HUES64 (cell line): ENCODE measurements around the gene FREM1.

ENCODE experiments used
- H3K27ac ChIP-seq: 2 replicates; pipeline ENCODE4 v1.7.0; 2013; ENCODE audit warnings: low read depth, low read length, inconsistent platforms
- H3K27me3 ChIP-seq: 2 replicates; pipeline ENCODE4 v1.6.1; 2013; ENCODE audit warnings: mild to moderate bottlenecking, low read length; ENCODE audit not compliant: insufficient read depth
- H3K36me3 ChIP-seq: 2 replicates; pipeline ENCODE4 v1.6.1; 2013; ENCODE audit warnings: mild to moderate bottlenecking, low read length; ENCODE audit not compliant: insufficient read depth
- H3K4me1 ChIP-seq: 2 replicates; pipeline ENCODE4 v1.6.1; 2013; ENCODE audit warnings: mild to moderate bottlenecking, low read length, moderate library complexity; ENCODE audit not compliant: insufficient read depth
- H3K4me3 ChIP-seq: 2 replicates; pipeline ENCODE4 v1.5.1; 2013; ENCODE audit warnings: mild to moderate bottlenecking, low read length, moderate library complexity
- H3K9ac ChIP-seq: 2 replicates; pipeline ENCODE4 v1.6.1; 2013; ENCODE audit warnings: mild to moderate bottlenecking, low read depth, low read length
- H3K9me3 ChIP-seq: 2 replicates; pipeline ENCODE4 v1.6.1; 2013; ENCODE audit warnings: low read depth, low read length; ENCODE audit not compliant: insufficient read depth
- WGBS: fragments of 150-250, 120-280 bp; methylation state at CpG from one replicate; pipeline ENCODE4 v1.1.7; 2013; ENCODE audit warnings: missing lambda C conversion rate; 5-methylcytosine and 5-hydroxymethylcytosine counted together

Gene FREM1

GRCh38 chr9:14780693-14781092, 129.5 kb downstream of the FREM1 start:
- Histone ChIP-seq H3K36me3 (no peaks in the 10 kb centered on the region), H3K9me3 (no peaks in the 10 kb centered on the region), H3K4me3 (no peak overlapping the region), H3K9ac (no peak overlapping the region), H3K4me1 (peaks cover 7% of the 10 kb centered on the region; the same call in 1 of the 2 replicates), H3K27me3 (no peaks in the 10 kb centered on the region), H3K27ac (no peak overlapping the region)
- 92% methylated on average over 4 of the region's 4 CpGs for WGBS

- Histone ChIP-seq H3K27me3 (no peaks in the 10 kb centered on the region), H3K4me1 (peaks cover 7% of the 10 kb centered on the region; the same call in 1 of the 2 replicates), H3K4me3 (no peak overlapping the region), H3K36me3 (no peaks in the 10 kb centered on the region), H3K9me3 (no peaks in the 10 kb centered on the region), H3K27ac (no peak overlapping the region), H3K9ac (no peak overlapping the region)
- WGBS = 90% methylated on average over 5 of the region's 5 CpGs
Observed at GRCh38 chr9:14780251-14780650, 130.0 kb downstream of the FREM1 start.

GRCh38 chr9:14779566-14780022, 130.6 kb downstream of the FREM1 start:
- no peaks in the 10 kb centered on the region for H3K9me3 ChIP-seq
- 88% methylated on average over 11 of the region's 11 CpGs for WGBS
- H3K9ac ChIP-seq = no peak overlapping the region

GRCh38 chr9:14778565-14778964, 131.7 kb downstream of the FREM1 start:
- WGBS = 97% methylated on average over 6 of the region's 6 CpGs
- H3K27ac ChIP-seq = no peak overlapping the region
- H3K4me3 ChIP-seq = no peak overlapping the region
- no peaks in the 10 kb centered on the region for H3K36me3 ChIP-seq
- peaks cover 7% of the 10 kb centered on the region; the same call in 1 of the 2 replicates for H3K4me1 ChIP-seq
- H3K27me3 ChIP-seq = no peaks in the 10 kb centered on the region
- H3K9me3 ChIP-seq = no peaks in the 10 kb centered on the region
- no peak overlapping the region for H3K9ac ChIP-seq

More at GRCh38 chr9:14779566-14780022, 130.6 kb downstream of the FREM1 start:
- Histone ChIP-seq H3K4me3 (no peak overlapping the region), H3K36me3 (no peaks in the 10 kb centered on the region), H3K4me1 (peaks cover 7% of the 10 kb centered on the region; the same call in 1 of the 2 replicates), H3K27ac (no peak overlapping the region), H3K27me3 (no peaks in the 10 kb centered on the region)

- Histone ChIP-seq H3K4me3 (no peak overlapping the region), H3K27me3 (no peaks in the 10 kb centered on the region), H3K4me1 (no peaks in the 10 kb centered on the region), H3K36me3 (no peaks in the 10 kb centered on the region), H3K27ac (no peak overlapping the region), H3K9me3 (no peaks in the 10 kb centered on the region), H3K9ac (no peak overlapping the region)
- 89% methylated on average over 7 of the region's 7 CpGs for WGBS
Observed at GRCh38 chr9:14775917-14776316, 134.3 kb downstream of the FREM1 start.

GRCh38 chr9:14770592-14770991, 139.6 kb downstream of the FREM1 start:
- 90% methylated on average over 7 of the region's 7 CpGs for WGBS
- H3K36me3 ChIP-seq = no peaks in the 10 kb centered on the region
- no peak overlapping the region for H3K4me3 ChIP-seq
- H3K27me3 ChIP-seq = no peaks in the 10 kb centered on the region
- no peaks in the 10 kb centered on the region for H3K9me3 ChIP-seq
- no peak overlapping the region for H3K9ac ChIP-seq
- no peaks in the 10 kb centered on the region for H3K4me1 ChIP-seq
- H3K27ac ChIP-seq = no peak overlapping the region

GRCh38 chr9:14769230-14769571, 141.0 kb downstream of the FREM1 start:
- Histone ChIP-seq H3K27ac (no peak overlapping the region), H3K27me3 (no peaks in the 10 kb centered on the region), H3K9ac (no peak overlapping the region), H3K4me3 (no peak overlapping the region), H3K4me1 (no peaks in the 10 kb centered on the region), H3K36me3 (no peaks in the 10 kb centered on the region), H3K9me3 (no peaks in the 10 kb centered on the region)
- WGBS = 55% methylated on average over 3 of the region's 3 CpGs

GRCh38 chr9:14768405-14769229, 141.6 kb downstream of the FREM1 start:
- H3K4me3 ChIP-seq = no peak overlapping the region
- no peaks in the 10 kb centered on the region for H3K4me1 ChIP-seq
- H3K27ac ChIP-seq = no peak overlapping the region
- WGBS = 37% methylated on average over 8 of the region's 8 CpGs
- H3K9ac ChIP-seq = no peak overlapping the region
- no peaks in the 10 kb centered on the region for H3K9me3 ChIP-seq
- H3K27me3 ChIP-seq = no peaks in the 10 kb centered on the region
- H3K36me3 ChIP-seq = no peaks in the 10 kb centered on the region

GRCh38 chr9:14766299-14766698, 143.9 kb downstream of the FREM1 start:
- no peak overlapping the region for H3K9ac ChIP-seq
- 94% methylated on average over 6 of the region's 6 CpGs for WGBS
- H3K4me3 ChIP-seq = no peak overlapping the region
- no peaks in the 10 kb centered on the region for H3K9me3 ChIP-seq
- H3K27me3 ChIP-seq = no peaks in the 10 kb centered on the region
- H3K36me3 ChIP-seq = no peaks in the 10 kb centered on the region
- no peaks in the 10 kb centered on the region for H3K4me1 ChIP-seq
- no peak overlapping the region for H3K27ac ChIP-seq

- Histone ChIP-seq H3K27ac (no peak overlapping the region), H3K9me3 (no peaks in the 10 kb centered on the region), H3K9ac (no peak overlapping the region), H3K4me3 (no peak overlapping the region), H3K27me3 (no peaks in the 10 kb centered on the region), H3K36me3 (no peaks in the 10 kb centered on the region), H3K4me1 (no peaks in the 10 kb centered on the region)
- WGBS = 100% methylated on average over 1 of the region's 2 CpGs
Observed at GRCh38 chr9:14761584-14761983, 148.6 kb downstream of the FREM1 start.

- Histone ChIP-seq H3K4me3 (no peak overlapping the region), H3K27me3 (no peaks in the 10 kb centered on the region), H3K9me3 (no peaks in the 10 kb centered on the region), H3K9ac (no peak overlapping the region), H3K36me3 (no peaks in the 10 kb centered on the region), H3K27ac (no peak overlapping the region), H3K4me1 (no peaks in the 10 kb centered on the region)
- WGBS = 0% methylated on average over 1 of the region's 1 CpG
Observed at GRCh38 chr9:14760060-14760459, 150.2 kb downstream of the FREM1 start.
